GM18502 (cell line): ENCODE results near the gene TMEM214.

ENCODE experiments used
- ATAC-seq: cut with Tn5 transposase; IDR thresholded peaks from one replicate; pipeline ENCODE4 v1.9.1; 2021; ENCODE audit warnings: mild to moderate bottlenecking; ENCODE audit not compliant: unreplicated experiment, poor library complexity

Gene TMEM214

GRCh38 chr2:27081984-27082772 is 49.4 kb downstream of the TMEM214 start:
- ATAC-seq = no peak

- no peak for ATAC-seq
Measured at GRCh38 chr2:27082773-27083409, 50.1 kb downstream of the TMEM214 start.

- no peak for ATAC-seq
Measured at GRCh38 chr2:27083410-27084296, 50.9 kb downstream of the TMEM214 start.

- ATAC-seq = no peak
Measured at GRCh38 chr2:27084297-27085061, 51.7 kb downstream of the TMEM214 start.

- no peak for ATAC-seq
Measured at GRCh38 chr2:27085062-27085672, 52.4 kb downstream of the TMEM214 start.

- ATAC-seq = no peak
Measured at GRCh38 chr2:27085673-27086089, 52.9 kb downstream of the TMEM214 start.

- ATAC-seq = peak; percentile 81
Measured at GRCh38 chr2:27086090-27086723, 53.4 kb downstream of the TMEM214 start.

GRCh38 chr2:27086724-27087593 is 54.2 kb downstream of the TMEM214 start, which contains the start of gene KHK:
Gene KHK (plus strand): TSS chr2:27086772. CDS start chr2:27087260, 488 bp downstream.
- peak; percentile 5 for ATAC-seq

- no peak for ATAC-seq
Measured at GRCh38 chr2:27087823-27088410, 55.2 kb downstream of the TMEM214 start.

GRCh38 chr2:27088634-27089033 is 55.9 kb downstream of the TMEM214 start:
- ATAC-seq = no peak

- no peak for ATAC-seq
Measured at GRCh38 chr2:27089111-27089954, 56.6 kb downstream of the TMEM214 start.
